A549 (cell line): ENCODE data around the gene LCOR.

ENCODE experiments used
- CBX2 ChIP-seq: fragments of 200-600 bp; sonication (generic); IDR thresholded peaks from 2 replicates; pipeline ENCODE4 v1.6.1; 2016; ENCODE audit warnings: low read depth, mild to moderate bottlenecking, borderline replicate concordance
- ELK1 ChIP-seq: fragments of 150-350 bp; IDR thresholded peaks from 2 replicates; pipeline ENCODE4 v1.6.1; 2014; ENCODE audit warnings: low read depth, mild to moderate bottlenecking, low read length
- GATA3 ChIP-seq: IDR thresholded peaks from 2 replicates; pipeline ENCODE4 v1.6.1; 2012; ENCODE audit warnings: borderline replicate concordance
- SREBF2 ChIP-seq: fragments of 450-650 bp; IDR thresholded peaks from 2 replicates; pipeline ENCODE4 v1.6.1; 2014; ENCODE audit warnings: mild to moderate bottlenecking, moderate library complexity
- ZNF302 ChIP-seq: fragments of 250-450 bp; sonication (Bioruptor Pico); IDR thresholded peaks from 2 replicates; pipeline ENCODE4 v1.9.0; 2021; ENCODE audit warnings: inconsistent platforms, mild to moderate bottlenecking, moderate library complexity

- TF ChIP-seq CBX2 (no peak), ELK1 (no peak), GATA3 (no peak), ZNF302 (no peak), SREBF2 (no peak)
Measured at GRCh38 chr10:96850113-96850512, 18.0 kb downstream of the LCOR start.
